SH-SY5Y (cell line): ENCODE results near the gene GFM1.

Experiments used
- GATA2 ChIP-seq: IDR thresholded peaks from 2 replicates; pipeline ENCODE4 v1.6.1; 2011; ENCODE audit warnings: mild to moderate bottlenecking, low read depth, low read length
- GATA3 ChIP-seq: IDR thresholded peaks from 2 replicates; pipeline ENCODE4 v1.6.1; 2011; ENCODE audit warnings: low read depth, mild to moderate bottlenecking, low read length, moderate library complexity

DNA sequence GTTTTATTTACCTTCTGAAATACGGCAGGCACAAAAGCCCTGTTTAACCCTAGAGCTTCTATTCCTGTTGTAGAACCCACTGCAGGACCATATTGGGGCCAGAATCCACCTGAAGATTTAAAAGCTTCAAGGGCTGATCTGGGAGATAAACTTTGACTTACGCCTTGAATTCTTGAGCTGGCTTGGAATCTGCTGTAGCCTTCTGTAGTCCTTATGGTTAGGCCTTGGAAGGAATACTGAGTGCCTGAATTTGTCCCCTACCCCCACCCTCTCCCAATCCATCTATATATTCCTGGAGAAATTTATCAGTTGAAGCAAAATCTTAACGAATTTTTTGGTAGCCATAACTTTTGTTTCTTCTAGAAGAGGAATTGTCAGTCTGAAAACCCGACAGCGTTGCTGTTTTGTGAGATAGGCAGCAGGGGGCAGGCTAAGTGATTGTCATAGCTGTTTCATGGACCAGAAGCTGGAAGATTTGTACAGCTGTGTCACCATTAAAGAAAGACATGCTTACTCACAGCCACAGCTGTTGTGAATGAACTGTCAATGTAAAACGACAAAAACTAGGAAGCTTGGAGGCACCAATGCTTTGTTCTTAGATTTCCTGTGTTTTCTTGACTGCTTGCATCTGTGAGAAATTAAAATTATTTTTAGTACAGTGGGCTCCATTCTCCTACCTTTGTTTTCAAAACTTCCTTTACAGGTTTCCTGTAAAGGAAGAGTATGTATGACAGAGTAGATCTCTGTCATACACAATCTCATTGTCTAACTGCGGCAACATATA, 15.3 kb downstream of the GFM1 start:
- no peak for TF ChIP-seq GATA2
- TF ChIP-seq GATA3 = no peak
